HEK293T (cell line): ENCODE results near the gene THSD8.

Experiments
- L3MBTL2 ChIP-seq: fragments of 450-650 bp; conservative IDR thresholded peaks from 2 replicates; pipeline ENCODE4 v1.6.1; 2016; ENCODE audit warnings: mild to moderate bottlenecking
- SP1 ChIP-seq: fragments of 450-650 bp; IDR thresholded peaks from 2 replicates; pipeline ENCODE4 v1.6.1; 2017
- TF ChIP-seq, protein P1 (sequence below): fragments of 450-650 bp; IDR thresholded peaks from 2 replicates; pipeline ENCODE4 v1.6.1; 2016

- TF ChIP-seq, protein P1, sequence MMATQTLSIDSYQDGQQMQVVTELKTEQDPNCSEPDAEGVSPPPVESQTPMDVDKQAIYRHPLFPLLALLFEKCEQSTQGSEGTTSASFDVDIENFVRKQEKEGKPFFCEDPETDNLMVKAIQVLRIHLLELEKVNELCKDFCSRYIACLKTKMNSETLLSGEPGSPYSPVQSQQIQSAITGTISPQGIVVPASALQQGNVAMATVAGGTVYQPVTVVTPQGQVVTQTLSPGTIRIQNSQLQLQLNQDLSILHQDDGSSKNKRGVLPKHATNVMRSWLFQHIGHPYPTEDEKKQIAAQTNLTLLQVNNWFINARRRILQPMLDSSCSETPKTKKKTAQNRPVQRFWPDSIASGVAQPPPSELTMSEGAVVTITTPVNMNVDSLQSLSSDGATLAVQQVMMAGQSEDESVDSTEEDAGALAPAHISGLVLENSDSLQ: no peak
- no peak for TF ChIP-seq SP1
- no peak for TF ChIP-seq L3MBTL2
Observed at GRCh38 chr19:12784871-12785430, 16.9 kb upstream of the THSD8 start.
